SK-N-SH (cell line): ENCODE results near the gene TIAM2. TPM values are rescaled to one million over a fixed set of nuclear protein-coding genes. Genes with fewer than 3 reads are reported as not detected.

Source experiments
- CTCF ChIA-PET: fragments of 300-600, 350-600 bp; formaldehyde crosslinking; extraction: SDS; loops from one replicate; lab custom pipeline; 2021; lab: Yijun Ruan, JAX
- POLR2A ChIA-PET: fragments of 350-600 bp; sonication (Branson Sonifier 250); formaldehyde crosslinking; extraction: SDS; loops from one replicate; lab custom pipeline; 2020; ENCODE audit warnings: antibody characterized with exemption, inconsistent platforms; lab: Yijun Ruan, JAX
- DNase-seq: peaks from one replicate; pipeline ENCODE4 v3.0.0; 2012
- H2AFZ ChIP-seq: fragments of 200-600 bp; sonication (generic); 2 replicates; pipeline ENCODE4 v1.8.1; 2016; ENCODE audit warnings: antibody characterized with exemption, mild to moderate bottlenecking, low read depth
- H3F3A ChIP-seq: fragments of 200-600 bp; sonication (generic); replicated peaks from 2 replicates; pipeline ENCODE3; 2016; ENCODE audit warnings: antibody characterized with exemption, mild to moderate bottlenecking; ENCODE audit not compliant: insufficient read depth
- H3K27ac ChIP-seq, 2 experiments: fragments of 200-500 bp in 1 of 2; fragments of 200-600 bp in 1 of 2; sonication (Bioruptor generic) in 1 of 2; sonication (generic), shearing (Covaris generic) in 1 of 2; 2 replicates each; pipeline versions ENCODE4 v1.5.1 to v1.6.1; 2014 to 2016; ENCODE audit warnings: low read depth in 2 of 2, inconsistent platforms in 1 of 2, low read length in 1 of 2, mild to moderate bottlenecking in 1 of 2, mixed read lengths in 1 of 2
- H3K27me3 ChIP-seq: fragments of 200-600 bp; sonication (generic), shearing (Covaris generic); 2 replicates; pipeline ENCODE4 v1.6.1; 2016; ENCODE audit warnings: mixed run types; ENCODE audit not compliant: insufficient read depth
- H3K36me3 ChIP-seq, 2 experiments: fragments of 200-500 bp in 1 of 2; fragments of 200-600 bp in 1 of 2; sonication (Bioruptor generic) in 1 of 2; sonication (generic) in 1 of 2; replicated peaks in 1 of 2; 2 replicates each; pipeline versions ENCODE3 to v1.5.1; 2014 to 2016; ENCODE audit warnings: low read length in 1 of 2, mild to moderate bottlenecking in 1 of 2; ENCODE audit not compliant: insufficient read depth in 2 of 2, control insufficient read depth in 1 of 2
- H3K4me1 ChIP-seq, 2 experiments: fragments of 200-500 bp in 1 of 2; fragments of 200-600 bp in 1 of 2; sonication (Bioruptor generic) in 1 of 2; sonication (generic), shearing (Covaris generic) in 1 of 2; 2 replicates each; pipeline versions ENCODE4 v1.5.1 to v1.6.1; 2014 to 2016; ENCODE audit warnings: low read depth in 1 of 2, low read length in 1 of 2, mixed run types in 1 of 2; ENCODE audit not compliant: insufficient read depth in 2 of 2, control insufficient read depth in 1 of 2
- H3K4me2 ChIP-seq: fragments of 200-600 bp; sonication (generic), shearing (Covaris generic); 2 replicates; pipeline ENCODE4 v1.6.1; 2017; ENCODE audit warnings: mixed run types
- H3K4me3 ChIP-seq, 2 experiments: fragments of 200-500 bp in 1 of 2; fragments of 200-600 bp in 1 of 2; sonication (Bioruptor generic) in 1 of 2; sonication (generic), shearing (Covaris generic) in 1 of 2; 2 replicates each; pipeline versions ENCODE4 v1.5.1 to v1.8.1; 2014 to 2016; ENCODE audit warnings: low read depth in 2 of 2, inconsistent platforms in 1 of 2, low read length in 1 of 2, mild to moderate bottlenecking in 1 of 2, mixed read lengths in 1 of 2, moderate library complexity in 1 of 2
- H3K79me2 ChIP-seq: fragments of 200-600 bp; sonication (generic); 2 replicates; pipeline ENCODE4 v1.8.1; 2017; ENCODE audit warnings: mild to moderate bottlenecking; ENCODE audit not compliant: insufficient read depth
- H3K9ac ChIP-seq: fragments of 200-600 bp; sonication (generic); 2 replicates; pipeline ENCODE4 v1.6.1; 2017; ENCODE audit warnings: mixed run types
- H3K9me2 ChIP-seq: fragments of 200-600 bp; sonication (generic); 2 replicates; pipeline ENCODE4 v1.6.1; 2017; ENCODE audit warnings: mixed run types
- H3K9me3 ChIP-seq: fragments of 200-600 bp; sonication (generic); 2 replicates; pipeline ENCODE4 v1.6.1; 2017; ENCODE audit warnings: mixed run types, mild to moderate bottlenecking, moderate library complexity
- H4K20me1 ChIP-seq: fragments of 200-600 bp; sonication (generic); 2 replicates; pipeline ENCODE4 v1.6.1; 2017; ENCODE audit warnings: mild to moderate bottlenecking, mixed run types; ENCODE audit not compliant: insufficient read depth
- CTCF ChIP-seq: fragments of 200-600 bp; sonication (generic); IDR thresholded peaks from 2 replicates; pipeline ENCODE4 v1.6.1; 2017; ENCODE audit warnings: antibody characterized with exemption, mild to moderate bottlenecking, moderate library complexity
- EZH2phosphoT487 ChIP-seq: fragments of 200-600 bp; sonication (generic); IDR thresholded peaks from 2 replicates; pipeline ENCODE4 v1.6.1; 2017; ENCODE audit warnings: low read depth, mixed run types, mild to moderate bottlenecking, antibody characterized with exemption, moderate library complexity, borderline replicate concordance
- FOXJ3 ChIP-seq: sonication (generic); formaldehyde crosslinking; IDR thresholded peaks from 2 replicates; pipeline ENCODE4 v1.5.1; 2020; ENCODE audit warnings: mild to moderate bottlenecking, missing genetic modification reagents
- GABPA ChIP-seq: IDR thresholded peaks from 2 replicates; pipeline ENCODE4 v1.4.0; 2012; ENCODE audit warnings: low read depth, mild to moderate bottlenecking
- IRF3 ChIP-seq: fragments of 150-350 bp; IDR thresholded peaks from 2 replicates; pipeline ENCODE4 v1.6.1; 2016; ENCODE audit warnings: mild to moderate bottlenecking, low read depth, low read length
- JUND ChIP-seq: IDR thresholded peaks from 2 replicates; pipeline ENCODE4 v1.4.0; 2012
- NFIC ChIP-seq: IDR thresholded peaks from 2 replicates; pipeline ENCODE4 v1.4.0; 2012; ENCODE audit warnings: borderline replicate concordance
- RAD21 ChIP-seq: IDR thresholded peaks from 2 replicates; pipeline ENCODE4 v1.6.1; 2012; ENCODE audit warnings: mild to moderate bottlenecking, low read length
- RCOR1 ChIP-seq: fragments of 150-350 bp; IDR thresholded peaks from 2 replicates; pipeline ENCODE4 v1.6.1; 2017; ENCODE audit warnings: antibody characterized with exemption, low read length
- REST ChIP-seq: IDR thresholded peaks from 2 replicates; pipeline ENCODE4 v1.6.1; 2012; ENCODE audit warnings: mild to moderate bottlenecking, low read depth, low read length, moderate library complexity
- SIN3A ChIP-seq: IDR thresholded peaks from 2 replicates; pipeline ENCODE4 v1.6.1; 2012; ENCODE audit warnings: low read depth, mild to moderate bottlenecking, low read length, moderate library complexity, borderline replicate concordance
- SMC3 ChIP-seq: IDR thresholded peaks from 2 replicates; pipeline ENCODE4 v1.6.1; 2012; ENCODE audit warnings: low read depth, low read length, improper control_type of control experiment
- TCF12 ChIP-seq: IDR thresholded peaks from 2 replicates; pipeline ENCODE4 v1.4.0; 2012
- USF2 ChIP-seq: fragments of 150-350 bp; IDR thresholded peaks from 2 replicates; pipeline ENCODE4 v1.6.1; 2017; ENCODE audit warnings: antibody characterized with exemption, low read length, low read depth, borderline replicate concordance
- YY1 ChIP-seq: IDR thresholded peaks from 2 replicates; pipeline ENCODE4 v1.4.0; 2012; ENCODE audit warnings: low read depth, mild to moderate bottlenecking
- ZBTB33 ChIP-seq: IDR thresholded peaks from 2 replicates; pipeline ENCODE4 v1.4.0; 2012; ENCODE audit warnings: low read depth, borderline replicate concordance
- WGBS: methylation state at CpG from one replicate; pipeline ENCODE4 v1.1.6; 2017; ENCODE audit warnings: low lambda C conversion rate; 5-methylcytosine and 5-hydroxymethylcytosine counted together
- polyA plus RNA-seq, 3 experiments: library from polyadenylated mRNA; depleted of rRNA; stranded (reverse); fragments of >200 nt; gene quantifications; 2 replicates each; pipeline ENCODE4 v1.2.3, GENCODE V29; 2012

The TIAM2 gene
- polyA plus RNA-seq, 1 of the 3 experiments (the other 2 are of a cell fraction) = 13.6 TPM

GRCh38 chr6:155237613-155238012, 242.5 kb downstream of the TIAM2 start:
- WGBS = no CpG with 5 or more reads among the region's 1 CpG
- no peak for DNase-seq
- Histone ChIP-seq H2AFZ (no peak overlapping the region), H3K9me3 (no peaks in the 10 kb centered on the region), H3K4me3 (no peak overlapping the region), H3K9ac (no peak overlapping the region), H3K36me3 (peaks cover 0 to 11% of the 10 kb centered on the region in 2 experiments), H3F3A (no peaks in the 10 kb centered on the region), H3K79me2 (no peaks in the 10 kb centered on the region), H3K4me2 (no peak overlapping the region), H3K4me1 (no peaks in the 10 kb centered on the region; a peak in 1 of 4 replicates), H3K27me3 (no peaks in the 10 kb centered on the region), H3K27ac (no peak overlapping the region), H3K9me2 (no peaks in the 10 kb centered on the region), H4K20me1 (no peaks in the 10 kb centered on the region)
- POLR2A ChIA-PET = no interaction called here
- CTCF ChIA-PET = interaction anchor here (2.2 kb wide), 1 partner anchor 11 kb away, joined by 9 read pairs; no protein-coding TSS in a partner anchor
- TF ChIP-seq RCOR1 (no peak), TCF12 (no peak), EZH2phosphoT487 (no peak), SIN3A (no peak), SMC3 (no peak), FOXJ3 (CRISPR knock-in tag) (no peak), GABPA (no peak), IRF3 (no peak), JUND (no peak), CTCF (no peak), USF2 (no peak), ZBTB33 (no peak), REST (no peak), YY1 (no peak), NFIC (no peak), RAD21 (no peak)
